Stomach (tissue), 4 donors: ENCODE measurements around the gene PCDH17.

Source experiments
- CTCF ChIP-seq, 7 experiments: fragments of 450-650 bp in 4 of 7; fragments of 200-600 bp in 3 of 7; sonication (generic) in 3 of 7; IDR thresholded peaks; one replicate each; pipeline ENCODE4 v1.5.1; 2016 to 2019; ENCODE audit warnings: antibody characterized with exemption in 7 of 7, control low read depth in 2 of 7, mild to moderate bottlenecking in 1 of 7
- EP300 ChIP-seq: sonication (generic); formaldehyde crosslinking; IDR thresholded peaks from one replicate; pipeline ENCODE4 v1.6.1; 2017; ENCODE audit warnings: antibody characterized with exemption
- POLR2A ChIP-seq, 4 donors: fragments of 450-650 bp; IDR thresholded peaks; one replicate each; pipeline ENCODE4 v1.6.1; 2016; ENCODE audit warnings: antibody characterized with exemption in 4 of 4, control low read depth in 2 of 4, mild to moderate bottlenecking in 1 of 4, moderate library complexity in 1 of 4
- POLR2AphosphoS5 ChIP-seq, 3 donors: sonication (generic); formaldehyde crosslinking; IDR thresholded peaks; one replicate each; pipeline ENCODE4 v1.6.1; 2016; ENCODE audit warnings: antibody characterized with exemption in 3 of 3

- TF ChIP-seq CTCF (IDR thresholded peaks at IDR 0.05): no peak
- no peak for TF ChIP-seq POLR2A (IDR thresholded peaks at IDR 0.05)
- no peak for TF ChIP-seq EP300
- no peak for TF ChIP-seq POLR2AphosphoS5 (IDR thresholded peaks at IDR 0.05)
Measured at GRCh38 chr13:57641051-57641450, 9.5 kb downstream of the PCDH17 start.
